ENCODE measurements around the gene JARID2.

- TF ChIP-seq CTCF (IDR thresholded peaks at IDR 0.05) (no peak), POLR2A (IDR thresholded peaks at IDR 0.05) (no peak)
Observed at GRCh38 chr6:15293674-15294073, 47.8 kb downstream of the JARID2 start.

Data from thyroid gland (tissue), 4 donors.